HEK293 (cell line): ENCODE results near the gene CALCOCO1.

Experiments
- CTCF ChIA-PET: fragments of 350-600 bp; formaldehyde crosslinking; extraction: SDS; loops from one replicate; lab custom pipeline; 2021; ENCODE audit warnings: antibody characterized with exemption; lab: Yijun Ruan, JAX
- POLR2A ChIA-PET: fragments of 300-600 bp; formaldehyde crosslinking; extraction: SDS; loops from one replicate; lab custom pipeline; 2020; ENCODE audit warnings: antibody characterized with exemption, inconsistent platforms; lab: Yijun Ruan, JAX
- H3K27ac ChIP-seq: fragments of 200-500 bp; sonication (Bioruptor generic); 2 replicates; pipeline ENCODE4 v1.5.1; 2014; ENCODE audit warnings: low read depth, low read length, control low read depth, inconsistent platforms; ENCODE audit errors: extremely low read depth
- H3K36me3 ChIP-seq, 2 experiments: fragments of 200-500 bp in 1 of 2; sonication (Bioruptor generic) in 1 of 2; 1 replicate in 1 of 2; 2 replicates in 1 of 2; pipeline ENCODE4 v1.5.1; 2014 to 2017; ENCODE audit warnings: inconsistent platforms in 2 of 2, low read length in 2 of 2; ENCODE audit not compliant: control insufficient read depth in 2 of 2, insufficient read depth in 1 of 2
- H3K4me1 ChIP-seq: fragments of 200-500 bp; sonication (Bioruptor generic); 2 replicates; pipeline ENCODE4 v1.5.1; 2014; ENCODE audit warnings: mild to moderate bottlenecking, low read length, inconsistent platforms; ENCODE audit not compliant: control insufficient read depth, insufficient read depth
- H3K4me3 ChIP-seq: 2 replicates; pipeline ENCODE4 v1.5.1; 2011; ENCODE audit warnings: low read depth, mild to moderate bottlenecking, control low read depth, low read length, moderate library complexity
- H3K9me3 ChIP-seq: fragments of 200-500 bp; sonication (Bioruptor generic); 2 replicates; pipeline ENCODE4 v1.5.1; 2014; ENCODE audit warnings: low read depth, low read length, inconsistent platforms; ENCODE audit not compliant: control insufficient read depth, insufficient read depth
- GLIS1 ChIP-seq: fragments of 450-650 bp; formaldehyde crosslinking; IDR thresholded peaks from 2 replicates; pipeline ENCODE4 v1.5.1; 2016; ENCODE audit warnings: missing biosample characterization, missing genetic modification characterization
- HOXA7 ChIP-seq: sonication (generic); formaldehyde crosslinking; IDR thresholded peaks from 2 replicates; pipeline ENCODE4 v1.8.1; 2022; ENCODE audit warnings: missing genetic modification reagents, borderline replicate concordance
- REPIN1 ChIP-seq: fragments of 450-650 bp; formaldehyde crosslinking; IDR thresholded peaks from 2 replicates; pipeline ENCODE4 v1.5.1; 2017; ENCODE audit warnings: missing biosample characterization, missing genetic modification characterization, low read depth
- SCRT1 ChIP-seq: fragments of 450-650 bp; formaldehyde crosslinking; IDR thresholded peaks from 2 replicates; pipeline ENCODE4 v1.5.1; 2016; ENCODE audit warnings: missing biosample characterization, missing genetic modification characterization, borderline replicate concordance
- SETDB1 ChIP-seq: IDR thresholded peaks from one replicate; pipeline ENCODE4 v1.6.1; 2017; ENCODE audit warnings: mild to moderate bottlenecking, low read length, moderate library complexity, mixed read lengths; ENCODE audit not compliant: insufficient read length
- YY1 ChIP-seq: fragments of 450-650 bp; formaldehyde crosslinking; IDR thresholded peaks from 2 replicates; pipeline ENCODE4 v1.5.1; 2018; ENCODE audit warnings: missing biosample characterization, missing genetic modification characterization
- ZBTB1 ChIP-seq: fragments of 450-650 bp; formaldehyde crosslinking; IDR thresholded peaks from 2 replicates; pipeline ENCODE4 v1.5.1; 2016; ENCODE audit warnings: missing biosample characterization, missing genetic modification characterization
- ZBTB8A ChIP-seq: fragments of 450-650 bp; formaldehyde crosslinking; IDR thresholded peaks from 2 replicates; pipeline ENCODE4 v1.5.1; 2016; ENCODE audit warnings: missing biosample characterization, missing genetic modification characterization
- ZNF114 ChIP-seq: fragments of 450-650 bp; formaldehyde crosslinking; IDR thresholded peaks from 2 replicates; pipeline ENCODE4 v1.5.0; 2017; ENCODE audit warnings: missing biosample characterization, missing genetic modification characterization
- ZNF214 ChIP-seq: fragments of 450-650 bp; formaldehyde crosslinking; IDR thresholded peaks from 2 replicates; pipeline ENCODE4 v1.5.1; 2017; ENCODE audit warnings: missing biosample characterization, mild to moderate bottlenecking, missing genetic modification characterization, borderline replicate concordance
- ZNF335 ChIP-seq: fragments of 450-650 bp; formaldehyde crosslinking; conservative IDR thresholded peaks from 2 replicates; pipeline ENCODE4 v1.5.1; 2016; ENCODE audit warnings: missing biosample characterization, missing genetic modification characterization
- ZNF354C ChIP-seq: fragments of 450-650 bp; formaldehyde crosslinking; IDR thresholded peaks from 2 replicates; pipeline ENCODE4 v1.5.1; 2016; ENCODE audit warnings: missing biosample characterization, missing genetic modification characterization, low read depth, borderline replicate concordance
- ZNF555 ChIP-seq: fragments of 450-650 bp; formaldehyde crosslinking; conservative IDR thresholded peaks from 2 replicates; pipeline ENCODE4 v1.5.1; 2017; ENCODE audit warnings: missing biosample characterization, mild to moderate bottlenecking, missing genetic modification characterization, inconsistent platforms
- ZNF621 ChIP-seq: fragments of 450-650 bp; formaldehyde crosslinking; IDR thresholded peaks from 2 replicates; pipeline ENCODE4 v1.5.1; 2017; ENCODE audit warnings: missing biosample characterization, missing genetic modification characterization
- ZNF664 ChIP-seq: fragments of 450-650 bp; formaldehyde crosslinking; IDR thresholded peaks from 2 replicates; pipeline ENCODE4 v1.5.1; 2016; ENCODE audit warnings: missing biosample characterization, missing genetic modification characterization
- ZNF768 ChIP-seq: fragments of 450-650 bp; formaldehyde crosslinking; IDR thresholded peaks from 2 replicates; pipeline ENCODE4 v1.5.1; 2018; ENCODE audit warnings: missing biosample characterization, mild to moderate bottlenecking, missing genetic modification characterization
- ZNF837 ChIP-seq: fragments of 450-650 bp; formaldehyde crosslinking; IDR thresholded peaks from 2 replicates; pipeline ENCODE4 v1.5.1; 2016; ENCODE audit warnings: missing biosample characterization, missing genetic modification characterization
- ZSCAN16 ChIP-seq: fragments of 450-650 bp; formaldehyde crosslinking; IDR thresholded peaks from 2 replicates; pipeline ENCODE4 v1.5.1; 2016; ENCODE audit warnings: missing biosample characterization, missing genetic modification characterization
- TF ChIP-seq, protein P1 (sequence below): fragments of 450-650 bp; formaldehyde crosslinking; IDR thresholded peaks from 2 replicates; pipeline ENCODE4 v1.5.1; 2016; ENCODE audit warnings: missing biosample characterization, missing genetic modification characterization
- TF ChIP-seq, protein P2 (sequence below): fragments of 450-650 bp; formaldehyde crosslinking; IDR thresholded peaks from 2 replicates; pipeline ENCODE4 v1.5.1; 2016; ENCODE audit warnings: missing biosample characterization, missing genetic modification characterization
- TF ChIP-seq, protein P3 (sequence below): fragments of 450-650 bp; formaldehyde crosslinking; IDR thresholded peaks from 2 replicates; pipeline ENCODE4 v1.5.1; 2016; ENCODE audit warnings: missing biosample characterization, missing genetic modification characterization, borderline replicate concordance
- TF ChIP-seq, protein P4 (sequence below): fragments of 450-650 bp; IDR thresholded peaks from 2 replicates; pipeline ENCODE4 v1.5.1; 2018; ENCODE audit warnings: missing biosample characterization, mild to moderate bottlenecking, missing genetic modification characterization

CALCOCO1 gene

DNA sequence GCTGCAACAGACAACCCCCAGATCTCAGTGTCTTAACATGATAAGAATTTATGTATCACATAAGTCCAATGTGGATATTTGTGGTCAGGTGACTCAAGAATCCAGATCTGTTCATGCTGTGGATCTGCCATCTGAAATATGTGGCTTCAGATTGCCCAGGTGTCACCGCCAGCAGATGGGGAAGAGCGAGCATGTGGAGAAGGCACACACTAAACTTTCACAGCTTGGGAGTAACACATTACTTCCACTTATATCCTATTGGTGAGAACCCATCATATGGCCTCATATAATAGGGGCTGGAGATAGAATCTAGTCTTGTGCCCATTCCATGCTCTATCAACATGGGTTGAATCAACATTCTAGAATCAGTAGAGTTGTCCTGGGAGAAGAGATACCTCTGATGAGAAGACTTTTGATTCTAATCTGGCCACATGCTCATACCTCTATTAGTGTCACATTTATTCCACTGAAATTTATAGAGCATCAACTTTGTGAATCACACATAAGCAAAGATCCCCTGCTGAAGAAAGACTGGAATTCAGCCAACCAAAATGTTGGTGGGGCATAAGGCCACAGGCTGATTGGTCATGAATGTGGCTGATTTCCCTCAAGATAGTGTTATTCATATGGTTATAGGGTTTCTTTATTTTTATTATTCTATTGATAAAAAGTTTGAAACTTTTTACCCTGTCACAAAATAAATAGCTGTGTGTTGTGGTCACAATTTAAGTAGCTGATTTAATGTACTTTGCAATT, 6.0 kb upstream of the CALCOCO1 start (continued):
- no peak for TF ChIP-seq ZNF114 (tag by site-specific recombination)
- peak; percentile 41; the same call in 1 of the 2 replicates for TF ChIP-seq ZNF664 (tag by site-specific recombination)
- TF ChIP-seq ZNF354C: no peak
- TF ChIP-seq GLIS1: peak; percentile 48; the same call in 1 of the 2 replicates
- no peak for TF ChIP-seq ZNF555 (tag by site-specific recombination)
- no peak for TF ChIP-seq SETDB1

DNA sequence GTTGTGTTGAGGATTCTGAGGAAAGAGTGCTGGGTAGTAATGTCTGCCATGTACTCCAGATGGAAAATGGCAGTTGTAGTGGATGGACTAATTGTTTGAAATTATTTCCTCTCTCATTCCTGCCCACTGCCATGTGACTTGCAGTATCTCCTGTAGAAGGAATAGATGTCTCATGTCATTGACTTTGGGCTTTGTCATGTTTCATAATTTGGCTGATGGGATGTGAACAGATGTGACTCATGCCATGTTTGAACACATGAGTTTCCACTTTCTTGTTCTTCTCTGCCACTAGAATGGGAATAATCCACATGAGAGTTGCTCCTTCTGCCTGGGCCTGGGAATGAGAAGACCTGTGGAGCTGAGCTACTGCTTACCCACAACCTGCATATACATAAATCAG, 2.4 kb upstream of the CALCOCO1 start:
- CTCF ChIA-PET: interaction anchor here (1.1 to 18.2 kb wide), 5 partner anchors 9 to 409 kb away, joined by 3 to 327 read pairs (median 4); partner anchors contain the start of gene AAAS

DNA sequence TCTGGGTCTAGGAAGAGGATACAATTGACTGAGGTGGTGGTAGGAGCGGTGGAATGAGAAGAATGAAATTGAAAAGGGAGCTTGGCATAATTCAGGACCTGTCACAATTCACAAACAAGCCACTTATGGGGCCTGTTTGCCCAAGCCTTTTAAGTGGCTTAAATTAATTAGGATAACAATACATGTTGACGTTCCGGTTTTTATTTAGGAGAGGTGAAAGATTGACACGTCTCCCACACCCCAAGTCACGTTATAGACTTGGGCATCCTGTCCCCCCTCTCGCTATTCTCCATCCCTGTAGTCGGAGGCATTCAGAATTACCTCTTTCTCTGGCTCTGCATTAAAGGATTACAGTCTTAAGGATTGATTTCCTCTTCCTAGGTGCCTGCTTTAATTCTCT, 954 bp upstream of the CALCOCO1 start:
- H3K4me3 ChIP-seq: no peak overlapping the region
- peaks cover 7% of the 10 kb centered on the region; the same call in 1 of the 2 replicates for H3K4me1 ChIP-seq
- CTCF ChIA-PET: interaction anchor here (0.6 to 18.2 kb wide), 9 partner anchors 9 to 1228 kb away, joined by 3 to 327 read pairs (median 5); no protein-coding TSS in a partner anchor
- H3K9me3 ChIP-seq: no peaks in the 10 kb centered on the region
- TF ChIP-seq SCRT1 (tag by site-specific recombination) (no peak), ZBTB1 (tag by site-specific recombination) (no peak), ZNF335 (tag by site-specific recombination) (no peak), YY1 (tag by site-specific recombination) (no peak), ZNF214 (tag by site-specific recombination) (no peak), ZNF768 (tag by site-specific recombination) (no peak), ZNF621 (tag by site-specific recombination) (no peak), ZSCAN16 (tag by site-specific recombination) (no peak), ZNF837 (tag by site-specific recombination) (no peak)
- TF ChIP-seq, protein P1, sequence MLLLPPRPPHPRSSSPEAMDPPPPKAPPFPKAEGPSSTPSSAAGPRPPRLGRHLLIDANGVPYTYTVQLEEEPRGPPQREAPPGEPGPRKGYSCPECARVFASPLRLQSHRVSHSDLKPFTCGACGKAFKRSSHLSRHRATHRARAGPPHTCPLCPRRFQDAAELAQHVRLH: no peak
- TF ChIP-seq, all 188 proteins: peak for 0
- Histone ChIP-seq H3K36me3 (peaks cover 0 to 17% of the 10 kb centered on the region in 2 experiments; a peak in 1 of 3 replicates), H3K27ac (no peak overlapping the region)
- POLR2A ChIA-PET: interaction anchor here (0.6 to 1.9 kb wide), 4 partner anchors 10 to 535 kb away, joined by 3 to 6 read pairs (median 4); partner anchors contain the start of gene ATP5MC2

More for the DNA sequence above, 2.4 kb upstream of the CALCOCO1 start:
- Histone ChIP-seq H3K4me1 (peaks cover 7% of the 10 kb centered on the region; the same call in 1 of the 2 replicates), H3K27ac (no peak overlapping the region), H3K36me3 (peaks cover 0 to 5% of the 10 kb centered on the region in 2 experiments; a peak in 1 of 3 replicates), H3K4me3 (no peak overlapping the region), H3K9me3 (no peaks in the 10 kb centered on the region)
- POLR2A ChIA-PET: no interaction called here
- TF ChIP-seq HOXA7 (CRISPR knock-in tag): no peak
- TF ChIP-seq REPIN1 (tag by site-specific recombination): no peak
- no peak for TF ChIP-seq ZNF621 (tag by site-specific recombination)
- TF ChIP-seq, protein P2, sequence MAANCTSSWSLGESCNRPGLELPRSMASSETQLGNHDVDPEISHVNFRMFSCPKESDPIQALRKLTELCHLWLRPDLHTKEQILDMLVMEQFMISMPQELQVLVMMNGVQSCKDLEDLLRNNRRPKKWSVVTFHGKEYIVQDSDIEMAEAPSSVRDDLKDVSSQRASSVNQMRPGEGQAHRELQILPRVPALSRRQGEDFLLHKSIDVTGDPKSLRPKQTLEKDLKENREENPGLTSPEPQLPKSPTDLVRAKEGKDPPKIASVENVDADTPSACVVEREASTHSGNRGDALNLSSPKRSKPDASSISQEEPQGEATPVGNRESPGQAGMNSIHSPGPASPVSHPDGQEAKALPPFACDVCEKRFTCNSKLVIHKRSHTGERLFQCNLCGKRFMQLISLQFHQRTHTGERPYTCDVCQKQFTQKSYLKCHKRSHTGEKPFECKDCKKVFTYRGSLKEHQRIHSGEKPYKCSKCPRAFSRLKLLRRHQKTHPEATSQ (tag by site-specific recombination): no peak
- TF ChIP-seq, protein P3, sequence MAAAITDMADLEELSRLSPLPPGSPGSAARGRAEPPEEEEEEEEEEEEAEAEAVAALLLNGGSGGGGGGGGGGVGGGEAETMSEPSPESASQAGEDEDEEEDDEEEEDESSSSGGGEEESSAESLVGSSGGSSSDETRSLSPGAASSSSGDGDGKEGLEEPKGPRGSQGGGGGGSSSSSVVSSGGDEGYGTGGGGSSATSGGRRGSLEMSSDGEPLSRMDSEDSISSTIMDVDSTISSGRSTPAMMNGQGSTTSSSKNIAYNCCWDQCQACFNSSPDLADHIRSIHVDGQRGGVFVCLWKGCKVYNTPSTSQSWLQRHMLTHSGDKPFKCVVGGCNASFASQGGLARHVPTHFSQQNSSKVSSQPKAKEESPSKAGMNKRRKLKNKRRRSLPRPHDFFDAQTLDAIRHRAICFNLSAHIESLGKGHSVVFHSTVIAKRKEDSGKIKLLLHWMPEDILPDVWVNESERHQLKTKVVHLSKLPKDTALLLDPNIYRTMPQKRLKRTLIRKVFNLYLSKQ (tag by site-specific recombination): no peak
- TF ChIP-seq, protein P4, sequence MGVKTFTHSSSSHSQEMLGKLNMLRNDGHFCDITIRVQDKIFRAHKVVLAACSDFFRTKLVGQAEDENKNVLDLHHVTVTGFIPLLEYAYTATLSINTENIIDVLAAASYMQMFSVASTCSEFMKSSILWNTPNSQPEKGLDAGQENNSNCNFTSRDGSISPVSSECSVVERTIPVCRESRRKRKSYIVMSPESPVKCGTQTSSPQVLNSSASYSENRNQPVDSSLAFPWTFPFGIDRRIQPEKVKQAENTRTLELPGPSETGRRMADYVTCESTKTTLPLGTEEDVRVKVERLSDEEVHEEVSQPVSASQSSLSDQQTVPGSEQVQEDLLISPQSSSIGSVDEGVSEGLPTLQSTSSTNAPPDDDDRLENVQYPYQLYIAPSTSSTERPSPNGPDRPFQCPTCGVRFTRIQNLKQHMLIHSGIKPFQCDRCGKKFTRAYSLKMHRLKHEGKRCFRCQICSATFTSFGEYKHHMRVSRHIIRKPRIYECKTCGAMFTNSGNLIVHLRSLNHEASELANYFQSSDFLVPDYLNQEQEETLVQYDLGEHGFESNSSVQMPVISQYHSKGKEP (tag by site-specific recombination): no peak
- no peak for TF ChIP-seq ZBTB8A
- TF ChIP-seq, all 188 proteins: peak for 0
